GM12878 (cell line): Measurements from ENCODE around the gene EIF4EBP2. TPM values are rescaled to one million over a fixed set of nuclear protein-coding genes. Genes with fewer than 3 reads are reported as not detected.

Experiments
- ATAC-seq: fragments of 200-7000 bp; cut with Tn5 transposase; 3 replicates; pipeline ENCODE4 v1.9.1; 2020; ENCODE audit warnings: mild to moderate bottlenecking, moderate library complexity
- BruUV-seq: library from RNA; stranded (reverse); fragments of 400-500 nt; replicated peaks from 2 replicates; lab custom pipeline; 2021; lab: Mats Ljungman, UMichigan
- CTCF ChIA-PET: fragments of 300-600 bp; sonication (Branson Sonifier 250); formaldehyde crosslinking; extraction: SDS; loops from one replicate; lab custom pipeline; 2021; ENCODE audit warnings: inconsistent platforms; lab: Yijun Ruan, JAX
- POLR2A ChIA-PET: fragments of 350-600 bp; formaldehyde crosslinking; extraction: SDS; loops from one replicate; lab custom pipeline; 2021; ENCODE audit warnings: inconsistent platforms; lab: Charles Lee
- RAD21 ChIA-PET: fragments of 300-600 bp; sonication (Branson Sonifier 250); formaldehyde crosslinking; loops from one replicate; lab custom pipeline; 2023; ENCODE audit warnings: antibody characterized with exemption; ENCODE audit not compliant: unreplicated experiment; lab: Charles Lee
- SMC1A ChIA-PET: fragments of 300-600 bp; sonication (Branson Sonifier 250); formaldehyde crosslinking; loops from one replicate; lab custom pipeline; 2023; ENCODE audit not compliant: unreplicated experiment, uncharacterized antibody; lab: Charles Lee
- DNase-seq: peaks from one replicate; pipeline ENCODE4 v3.0.0-alpha.2; 2011; ENCODE audit warnings: low read depth, low spot score
- FAIRE-seq: peaks from 3 replicates; lab custom pipeline; 2011; peaks lifted over from hg19 to GRCh38; lab: Jason Lieb, UNC
- H2AFZ ChIP-seq: 2 replicates; pipeline ENCODE4 v1.6.0; 2011; ENCODE audit warnings: low read depth, low read length, control low read depth; ENCODE audit not compliant: control insufficient read depth
- H3K27ac ChIP-seq: 2 replicates; pipeline ENCODE4 v1.5.1; 2011; ENCODE audit warnings: control low read depth; ENCODE audit not compliant: control insufficient read depth, insufficient read depth
- H3K27me3 ChIP-seq, 2 experiments: replicated peaks in 1 of 2; 2 replicates each; pipeline versions ENCODE4 v1.6.0 to v1.6.1; 2011; ENCODE audit warnings: low read length in 1 of 2; ENCODE audit not compliant: control insufficient read depth in 2 of 2, insufficient read depth in 2 of 2
- H3K36me3 ChIP-seq, 2 experiments: 2 replicates each; pipeline ENCODE4 v1.5.1; 2011; ENCODE audit warnings: low read length in 1 of 2; ENCODE audit not compliant: control insufficient read depth in 2 of 2, insufficient read depth in 2 of 2
- H3K4me1 ChIP-seq: 2 replicates; pipeline ENCODE4 v1.6.1; 2011; ENCODE audit warnings: mild to moderate bottlenecking, low read length, moderate library complexity, mixed read lengths; ENCODE audit not compliant: control insufficient read depth, insufficient read depth
- H3K4me2 ChIP-seq: 2 replicates; pipeline ENCODE4 v1.6.0; 2011; ENCODE audit warnings: control low read depth; ENCODE audit not compliant: control insufficient read depth, insufficient read depth
- H3K4me3 ChIP-seq: fragments of 200-600 bp; sonication (generic); 2 replicates; pipeline ENCODE4 v1.5.1; 2016
- H3K79me2 ChIP-seq: 2 replicates; pipeline ENCODE4 v1.6.0; 2011; ENCODE audit warnings: low read length; ENCODE audit not compliant: control insufficient read depth, insufficient read depth
- H3K9ac ChIP-seq: 2 replicates; pipeline ENCODE4 v1.8.0; 2011; ENCODE audit warnings: low read length, control low read depth, mixed read lengths; ENCODE audit not compliant: control insufficient read depth, insufficient read depth
- H3K9me3 ChIP-seq: replicated peaks from 3 replicates; pipeline ENCODE4 v1.5.1; 2011; ENCODE audit warnings: mild to moderate bottlenecking, low read length; ENCODE audit not compliant: control insufficient read depth, insufficient read depth
- H4K20me1 ChIP-seq: 2 replicates; pipeline ENCODE4 v1.6.0; 2011; ENCODE audit not compliant: control insufficient read depth, insufficient read depth
- BRCA1 ChIP-seq: IDR thresholded peaks from 2 replicates; pipeline ENCODE4 v1.6.1; 2011; ENCODE audit warnings: low read depth, low read length, improper control_type of control experiment
- CEBPB ChIP-seq, 2 experiments: fragments of 150-350 bp in 1 of 2; IDR thresholded peaks; 2 replicates each; pipeline ENCODE4 v1.6.1; 2012 to 2014; ENCODE audit warnings: low read depth in 2 of 2, low read length in 2 of 2, borderline replicate concordance in 1 of 2, inconsistent platforms in 1 of 2
- FOXK2 ChIP-seq: fragments of 450-650 bp; IDR thresholded peaks from 2 replicates; pipeline ENCODE4 v1.6.1; 2017; ENCODE audit warnings: mild to moderate bottlenecking, moderate library complexity
- FOXM1 ChIP-seq: IDR thresholded peaks from 2 replicates; pipeline ENCODE4 v1.6.1; 2012; ENCODE audit warnings: low read depth, mild to moderate bottlenecking, inconsistent platforms, low read length, moderate library complexity
- MEF2B ChIP-seq: fragments of 450-650 bp; IDR thresholded peaks from 2 replicates; pipeline ENCODE4 v1.6.1; 2018; ENCODE audit warnings: mild to moderate bottlenecking, moderate library complexity; ENCODE audit not compliant: partially characterized antibody, poor library complexity, severe bottlenecking
- SMAD5 ChIP-seq: IDR thresholded peaks from 2 replicates; pipeline ENCODE4 v1.6.1; 2016; ENCODE audit warnings: antibody characterized with exemption, low read depth
- ZZZ3 ChIP-seq: IDR thresholded peaks from 2 replicates; pipeline ENCODE4 v1.6.1; 2011; ENCODE audit warnings: low read depth; ENCODE audit not compliant: control insufficient read depth, insufficient read length
- WGBS: methylation state at CpG from one replicate; pipeline ENCODE4 v1.1.6; 2016; ENCODE audit warnings: low lambda C conversion rate; ENCODE audit not compliant: insufficient replicate concordance, insufficient coverage; ENCODE audit errors: missing lambda C conversion rate; 5-methylcytosine and 5-hydroxymethylcytosine counted together
- in situ Hi-C: fragments of 300-500 bp; cut with MboI; formaldehyde crosslinking; loops from 9 replicates; pipeline ENCODE4 v1.14.3; 2018; ENCODE audit warnings: mixed read lengths
- intact Hi-C: fragments of 100-400 bp; cut with micrococcal nuclease; formaldehyde crosslinking; loops from one replicate; pipeline ENCODE4 v1.14.2; 2022; ENCODE audit not compliant: unreplicated experiment
- polyA plus RNA-seq, 11 experiments: library from polyadenylated mRNA; depleted of rRNA in 4 of 11; unstranded in 6 of 11; stranded (reverse) in 5 of 11; fragments of >200 nt; fragmentation: Nextera tagmentation in 4 of 11; fragmentation: Illumina TruSeq in 1 of 11; extraction: Ambion mirVana in 4 of 11; extraction: Trizol in 1 of 11; gene quantifications; 1 replicate in 1 of 11; 2 replicates in 10 of 11; pipeline versions ENCODE4 v1.2.1 to v1.2.3, GENCODE V29; 2011 to 2016; ENCODE audit warnings: inconsistent platforms in 2 of 11, missing spikeins in 2 of 11, low read depth in 1 of 11
- total RNA-seq, 4 experiments: library from RNA; depleted of rRNA in 3 of 4; stranded (reverse); fragments of >200 nt in 3 of 4; fragmentation: Illumina TruSeq in 1 of 4; extraction: Trizol in 1 of 4; gene quantifications; 2 replicates each; pipeline versions ENCODE4 v1.2.1 to v1.2.3, GENCODE V29; 2013 to 2021
- TF ChIP-seq, protein P1 (sequence below): fragments of 450-650 bp; IDR thresholded peaks from 2 replicates; pipeline ENCODE4 v1.6.1; 2017; ENCODE audit warnings: antibody characterized with exemption, mild to moderate bottlenecking, moderate library complexity
- TF ChIP-seq, protein P2 (sequence below): fragments of 450-650 bp; formaldehyde crosslinking; IDR thresholded peaks from 2 replicates; pipeline ENCODE4 v1.4.0; 2020; ENCODE audit warnings: mild to moderate bottlenecking, moderate library complexity
- TF ChIP-seq, protein P3 (sequence below): fragments of 450-650 bp; IDR thresholded peaks from 2 replicates; pipeline ENCODE4 v1.6.1; 2017; ENCODE audit warnings: mild to moderate bottlenecking

EIF4EBP2 gene
- total and polyA plus RNA-seq, 10 of the 15 experiments (the other 5 are each of a cell fraction or from before 2014, with no cell fraction given) = 14.4 to 51.3 (median 28.9) TPM

DNA sequence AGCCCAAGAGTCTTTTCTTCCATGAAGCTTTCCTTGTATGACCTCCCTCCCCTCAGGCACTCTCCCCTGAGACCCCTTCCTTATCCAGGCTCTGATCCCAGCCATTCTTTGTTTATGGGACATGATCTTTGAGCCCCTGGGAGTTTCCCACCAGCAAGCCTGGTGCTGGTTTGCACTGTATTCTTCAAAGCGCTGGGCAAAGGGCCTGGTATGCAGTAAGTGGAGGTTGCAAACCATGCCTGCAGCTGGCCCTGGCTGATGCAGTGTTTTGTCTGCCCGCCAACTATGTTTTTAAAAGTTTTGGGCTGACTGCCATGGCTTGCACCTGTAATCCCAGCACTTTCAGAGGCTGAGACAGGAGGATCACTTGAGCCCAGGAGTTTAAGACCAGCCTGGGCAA is 44.3 kb downstream of the EIF4EBP2 start:
- no peak for ATAC-seq
- Histone ChIP-seq H3K79me2 (no peaks in the 10 kb centered on the region), H3K4me3 (no peak overlapping the region), H3K27ac (no peak overlapping the region), H3K4me2 (no peak overlapping the region), H4K20me1 (no peaks in the 10 kb centered on the region), H3K27me3 (no peaks in the 10 kb centered on the region; a peak in 1 of 4 replicates), H3K36me3 (no peaks in the 10 kb centered on the region), H2AFZ (no peak overlapping the region), H3K4me1 (no peaks in the 10 kb centered on the region), H3K9ac (no peak overlapping the region), H3K9me3 (no peaks in the 10 kb centered on the region)
- 26% methylated on average over 2 of the region's 2 CpGs for WGBS
- ChIA-PET CTCF (interaction anchor here (0.6 to 1.6 kb wide), 2 partner anchors 15 to 20 kb away, joined by 3 read pairs; no protein-coding TSS in a partner anchor), SMC1A (interaction anchor here (0.6 kb wide), 1 partner anchor 12 kb away, joined by 3 read pairs; no protein-coding TSS in a partner anchor), RAD21 (no interaction called here), POLR2A (no interaction called here)
- BruUV-seq = no TSS peak
- TF ChIP-seq SMAD5 (no peak), BRCA1 (no peak), CEBPB (IDR thresholded peaks at IDR 0.05; ENCODE audit: borderline replicate concordance in 1 of 2, low read depth in 2 of 2, low read length in 2 of 2) (no peak), ZZZ3 (no peak), FOXK2 (no peak), FOXM1 (no peak), MEF2B (no peak)
- TF ChIP-seq, protein P1, sequence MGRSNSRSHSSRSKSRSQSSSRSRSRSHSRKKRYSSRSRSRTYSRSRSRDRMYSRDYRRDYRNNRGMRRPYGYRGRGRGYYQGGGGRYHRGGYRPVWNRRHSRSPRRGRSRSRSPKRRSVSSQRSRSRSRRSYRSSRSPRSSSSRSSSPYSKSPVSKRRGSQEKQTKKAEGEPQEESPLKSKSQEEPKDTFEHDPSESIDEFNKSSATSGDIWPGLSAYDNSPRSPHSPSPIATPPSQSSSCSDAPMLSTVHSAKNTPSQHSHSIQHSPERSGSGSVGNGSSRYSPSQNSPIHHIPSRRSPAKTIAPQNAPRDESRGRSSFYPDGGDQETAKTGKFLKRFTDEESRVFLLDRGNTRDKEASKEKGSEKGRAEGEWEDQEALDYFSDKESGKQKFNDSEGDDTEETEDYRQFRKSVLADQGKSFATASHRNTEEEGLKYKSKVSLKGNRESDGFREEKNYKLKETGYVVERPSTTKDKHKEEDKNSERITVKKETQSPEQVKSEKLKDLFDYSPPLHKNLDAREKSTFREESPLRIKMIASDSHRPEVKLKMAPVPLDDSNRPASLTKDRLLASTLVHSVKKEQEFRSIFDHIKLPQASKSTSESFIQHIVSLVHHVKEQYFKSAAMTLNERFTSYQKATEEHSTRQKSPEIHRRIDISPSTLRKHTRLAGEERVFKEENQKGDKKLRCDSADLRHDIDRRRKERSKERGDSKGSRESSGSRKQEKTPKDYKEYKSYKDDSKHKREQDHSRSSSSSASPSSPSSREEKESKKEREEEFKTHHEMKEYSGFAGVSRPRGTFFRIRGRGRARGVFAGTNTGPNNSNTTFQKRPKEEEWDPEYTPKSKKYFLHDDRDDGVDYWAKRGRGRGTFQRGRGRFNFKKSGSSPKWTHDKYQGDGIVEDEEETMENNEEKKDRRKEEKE = no peak
- TF ChIP-seq, protein P2, sequence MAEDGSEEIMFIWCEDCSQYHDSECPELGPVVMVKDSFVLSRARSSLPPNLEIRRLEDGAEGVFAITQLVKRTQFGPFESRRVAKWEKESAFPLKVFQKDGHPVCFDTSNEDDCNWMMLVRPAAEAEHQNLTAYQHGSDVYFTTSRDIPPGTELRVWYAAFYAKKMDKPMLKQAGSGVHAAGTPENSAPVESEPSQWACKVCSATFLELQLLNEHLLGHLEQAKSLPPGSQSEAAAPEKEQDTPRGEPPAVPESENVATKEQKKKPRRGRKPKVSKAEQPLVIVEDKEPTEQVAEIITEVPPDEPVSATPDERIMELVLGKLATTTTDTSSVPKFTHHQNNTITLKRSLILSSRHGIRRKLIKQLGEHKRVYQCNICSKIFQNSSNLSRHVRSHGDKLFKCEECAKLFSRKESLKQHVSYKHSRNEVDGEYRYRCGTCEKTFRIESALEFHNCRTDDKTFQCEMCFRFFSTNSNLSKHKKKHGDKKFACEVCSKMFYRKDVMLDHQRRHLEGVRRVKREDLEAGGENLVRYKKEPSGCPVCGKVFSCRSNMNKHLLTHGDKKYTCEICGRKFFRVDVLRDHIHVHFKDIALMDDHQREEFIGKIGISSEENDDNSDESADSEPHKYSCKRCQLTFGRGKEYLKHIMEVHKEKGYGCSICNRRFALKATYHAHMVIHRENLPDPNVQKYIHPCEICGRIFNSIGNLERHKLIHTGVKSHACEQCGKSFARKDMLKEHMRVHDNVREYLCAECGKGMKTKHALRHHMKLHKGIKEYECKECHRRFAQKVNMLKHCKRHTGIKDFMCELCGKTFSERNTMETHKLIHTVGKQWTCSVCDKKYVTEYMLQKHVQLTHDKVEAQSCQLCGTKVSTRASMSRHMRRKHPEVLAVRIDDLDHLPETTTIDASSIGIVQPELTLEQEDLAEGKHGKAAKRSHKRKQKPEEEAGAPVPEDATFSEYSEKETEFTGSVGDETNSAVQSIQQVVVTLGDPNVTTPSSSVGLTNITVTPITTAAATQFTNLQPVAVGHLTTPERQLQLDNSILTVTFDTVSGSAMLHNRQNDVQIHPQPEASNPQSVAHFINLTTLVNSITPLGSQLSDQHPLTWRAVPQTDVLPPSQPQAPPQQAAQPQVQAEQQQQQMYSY (CRISPR knock-in tag) = no peak
- TF ChIP-seq, protein P3, sequence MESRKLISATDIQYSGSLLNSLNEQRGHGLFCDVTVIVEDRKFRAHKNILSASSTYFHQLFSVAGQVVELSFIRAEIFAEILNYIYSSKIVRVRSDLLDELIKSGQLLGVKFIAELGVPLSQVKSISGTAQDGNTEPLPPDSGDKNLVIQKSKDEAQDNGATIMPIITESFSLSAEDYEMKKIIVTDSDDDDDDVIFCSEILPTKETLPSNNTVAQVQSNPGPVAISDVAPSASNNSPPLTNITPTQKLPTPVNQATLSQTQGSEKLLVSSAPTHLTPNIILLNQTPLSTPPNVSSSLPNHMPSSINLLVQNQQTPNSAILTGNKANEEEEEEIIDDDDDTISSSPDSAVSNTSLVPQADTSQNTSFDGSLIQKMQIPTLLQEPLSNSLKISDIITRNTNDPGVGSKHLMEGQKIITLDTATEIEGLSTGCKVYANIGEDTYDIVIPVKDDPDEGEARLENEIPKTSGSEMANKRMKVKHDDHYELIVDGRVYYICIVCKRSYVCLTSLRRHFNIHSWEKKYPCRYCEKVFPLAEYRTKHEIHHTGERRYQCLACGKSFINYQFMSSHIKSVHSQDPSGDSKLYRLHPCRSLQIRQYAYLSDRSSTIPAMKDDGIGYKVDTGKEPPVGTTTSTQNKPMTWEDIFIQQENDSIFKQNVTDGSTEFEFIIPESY = no peak
- no peak for FAIRE-seq
- no peak for DNase-seq
- in situ Hi-C loops (no loop called here), intact Hi-C loops (no loop called here)
